Activated naive CD4-positive, alpha-beta T cell treated with anti-CD3 and anti-CD28 coated beads for 36 hours (primary cell): ENCODE measurements around the gene B4GALNT4. TPM values are rescaled to one million over a fixed set of nuclear protein-coding genes. Genes with fewer than 3 reads are reported as not detected.
"Not testable (repeated sequence)": the region's sequence is repeated elsewhere in the genome, so short reads cannot be mapped to it uniquely, and the experiment has no call there.

ENCODE experiments used
- CTCF ChIA-PET: fragments of 350-600 bp; sonication (Branson Sonifier 250); formaldehyde crosslinking; loops from one replicate; lab custom pipeline; 2021; ENCODE audit warnings: antibody characterized with exemption; lab: Charles Lee
- DNase-seq: peaks from one replicate; pipeline ENCODE4 v3.0.0-alpha.2; 2020
- H3K27ac Mint-ChIP-seq: one replicate; pipeline ENCODE4 v1.8.0; 2021; ENCODE audit warnings: mild to moderate bottlenecking, mixed read lengths
- H3K27me3 Mint-ChIP-seq: one replicate; pipeline ENCODE4 v1.8.0; 2021; ENCODE audit warnings: low read depth, mixed read lengths
- H3K36me3 Mint-ChIP-seq: one replicate; pipeline ENCODE4 v1.8.0; 2021; ENCODE audit warnings: low read depth, mixed read lengths
- H3K4me1 Mint-ChIP-seq: one replicate; pipeline ENCODE4 v1.8.0; 2021; ENCODE audit warnings: low read depth, mixed read lengths
- H3K4me3 Mint-ChIP-seq: one replicate; pipeline ENCODE4 v1.8.0; 2021; ENCODE audit warnings: mild to moderate bottlenecking, moderate library complexity, mixed read lengths
- H3K9me3 Mint-ChIP-seq: one replicate; pipeline ENCODE4 v1.8.0; 2021; ENCODE audit warnings: mixed read lengths
- intact Hi-C: fragments of 100-400 bp; cut with micrococcal nuclease; formaldehyde crosslinking; loops from one replicate; pipeline ENCODE4 v1.15.1; 2023
- total RNA-seq, 2 experiments: library from RNA; stranded (reverse); gene quantifications; one replicate each; pipeline ENCODE4 v1.2.3, GENCODE V29; 2021

Gene B4GALNT4
- total RNA-seq, 2 experiments from 2014 or later, result 4.1 to 5.2 TPM

GRCh38 chr11:330307-330693 is 39.0 kb upstream of the B4GALNT4 start:
- DNase-seq, result no peak
- CTCF ChIA-PET, result interaction anchor here (1.0 to 2.4 kb wide), 4 partner anchors 13 to 189 kb away, joined by 3 to 13 read pairs (median 6); no protein-coding TSS in a partner anchor
- Mint-ChIP-seq H3K27me3 (no peaks in the 10 kb centered on the region), H3K4me1 (peaks cover 59% of the 10 kb centered on the region), H3K27ac (peak overlapping the region; percentile 72), H3K9me3 (no peaks in the 10 kb centered on the region), H3K4me3 (no peak overlapping the region), H3K36me3 (no peaks in the 10 kb centered on the region)
- intact Hi-C loops, result no loop called here

GRCh38 chr11:330694-331357 is 38.5 kb upstream of the B4GALNT4 start:
- no peak overlapping the region for H3K27ac Mint-ChIP-seq
- no peak overlapping the region for H3K4me3 Mint-ChIP-seq
- CTCF ChIA-PET, result interaction anchor here (0.6 to 2.4 kb wide), 3 partner anchors 12 to 25 kb away, joined by 4 to 13 read pairs (median 4); no protein-coding TSS in a partner anchor
- no peaks in the 10 kb centered on the region for H3K27me3 Mint-ChIP-seq
- peak; percentile 56 for DNase-seq
- H3K36me3 Mint-ChIP-seq, result no peaks in the 10 kb centered on the region
- intact Hi-C loops, result no loop called here
- no peaks in the 10 kb centered on the region for H3K9me3 Mint-ChIP-seq
- H3K4me1 Mint-ChIP-seq, result peaks cover 60% of the 10 kb centered on the region

GRCh38 chr11:331358-332060 is 37.8 kb upstream of the B4GALNT4 start:
- DNase-seq, result no peak

GRCh38 chr11:332651-333480 is 36.4 kb upstream of the B4GALNT4 start:
- Mint-ChIP-seq H3K4me3 (no peak overlapping the region), H3K36me3 (no peaks in the 10 kb centered on the region), H3K27ac (no peak overlapping the region), H3K9me3 (no peaks in the 10 kb centered on the region), H3K27me3 (no peaks in the 10 kb centered on the region), H3K4me1 (peaks cover 53% of the 10 kb centered on the region)
- no peak for DNase-seq
- CTCF ChIA-PET, result interaction anchor here (0.6 kb wide), 1 partner anchor 22 kb away, joined by 3 read pairs; no protein-coding TSS in a partner anchor
- intact Hi-C loops, result no loop called here

More at GRCh38 chr11:331358-332060, 37.8 kb upstream of the B4GALNT4 start:
- intact Hi-C loops, result no loop called here
- no peaks in the 10 kb centered on the region for H3K9me3 Mint-ChIP-seq
- H3K36me3 Mint-ChIP-seq, result no peaks in the 10 kb centered on the region
- H3K27me3 Mint-ChIP-seq, result no peaks in the 10 kb centered on the region
- no peak overlapping the region for H3K27ac Mint-ChIP-seq
- H3K4me1 Mint-ChIP-seq, result peaks cover 60% of the 10 kb centered on the region
- no peak overlapping the region for H3K4me3 Mint-ChIP-seq
- CTCF ChIA-PET, result interaction anchor here (0.6 to 1.7 kb wide), 2 partner anchors 11 to 14 kb away, joined by 4 read pairs; no protein-coding TSS in a partner anchor

- H3K27me3 Mint-ChIP-seq, H3K9me3 Mint-ChIP-seq, intact Hi-C loops, DNase-seq, H3K27ac Mint-ChIP-seq, H3K36me3 Mint-ChIP-seq, H3K4me3 Mint-ChIP-seq: not testable (repeated sequence)
- CTCF ChIA-PET, result interaction anchor here (0.6 to 0.8 kb wide), 2 partner anchors 21 to 29 kb away, joined by 3 read pairs; no protein-coding TSS in a partner anchor
- H3K4me1 Mint-ChIP-seq, result peaks cover 50% of the 10 kb centered on the region
Observed at GRCh38 chr11:333616-334263, 35.6 kb upstream of the B4GALNT4 start.

GRCh38 chr11:334264-334994 is 34.9 kb upstream of the B4GALNT4 start:
- peaks cover 45% of the 10 kb centered on the region for H3K4me1 Mint-ChIP-seq
- H3K4me3 Mint-ChIP-seq, result no peak overlapping the region
- no peaks in the 10 kb centered on the region for H3K36me3 Mint-ChIP-seq

GRCh38 chr11:335779-336658 is 33.3 kb upstream of the B4GALNT4 start:
- DNase-seq, result no peak
- no peaks in the 10 kb centered on the region for H3K36me3 Mint-ChIP-seq
- intact Hi-C loops, result loop anchor here (2.0 kb wide), 1 partner anchor 19 kb away; no protein-coding TSS in a partner anchor
- peaks cover 38% of the 10 kb centered on the region for H3K4me1 Mint-ChIP-seq
- H3K9me3 Mint-ChIP-seq, result no peaks in the 10 kb centered on the region
- no peak overlapping the region for H3K4me3 Mint-ChIP-seq
- no peak overlapping the region for H3K27ac Mint-ChIP-seq
- CTCF ChIA-PET, result interaction anchor here (1.4 kb wide), 1 partner anchor 10 kb away, joined by 4 read pairs; no protein-coding TSS in a partner anchor
- no peaks in the 10 kb centered on the region for H3K27me3 Mint-ChIP-seq

More at GRCh38 chr11:334264-334994, 34.9 kb upstream of the B4GALNT4 start:
- no peaks in the 10 kb centered on the region for H3K27me3 Mint-ChIP-seq
- intact Hi-C loops, result no loop called here
- H3K27ac Mint-ChIP-seq, result no peak overlapping the region
- no peak for DNase-seq
- CTCF ChIA-PET, result interaction anchor here (0.8 kb wide), 1 partner anchor 30 kb away, joined by 3 read pairs; no protein-coding TSS in a partner anchor
- H3K9me3 Mint-ChIP-seq, result no peaks in the 10 kb centered on the region

- Mint-ChIP-seq H3K9me3 (no peaks in the 10 kb centered on the region), H3K4me1 (peaks cover 37% of the 10 kb centered on the region), H3K27me3 (no peaks in the 10 kb centered on the region), H3K27ac (no peak overlapping the region), H3K4me3 (no peak overlapping the region), H3K36me3 (no peaks in the 10 kb centered on the region)
- CTCF ChIA-PET, result interaction anchor here (1.4 kb wide), 1 partner anchor 11 kb away, joined by 4 read pairs; no protein-coding TSS in a partner anchor
- intact Hi-C loops, result loop anchor here (2.0 kb wide), 1 partner anchor 18 kb away; no protein-coding TSS in a partner anchor
- DNase-seq, result no peak
Observed at GRCh38 chr11:336659-337198, 32.6 kb upstream of the B4GALNT4 start.

- peaks cover 36% of the 10 kb centered on the region for H3K4me1 Mint-ChIP-seq
- H3K4me3 Mint-ChIP-seq, result no peak overlapping the region
- DNase-seq, result no peak
- H3K27ac Mint-ChIP-seq, result no peak overlapping the region
- no peaks in the 10 kb centered on the region for H3K9me3 Mint-ChIP-seq
- no peaks in the 10 kb centered on the region for H3K36me3 Mint-ChIP-seq
- no peaks in the 10 kb centered on the region for H3K27me3 Mint-ChIP-seq
- intact Hi-C loops, result loop anchor here (2.0 kb wide), 1 partner anchor 17 kb away; no protein-coding TSS in a partner anchor
- CTCF ChIA-PET, result no interaction called here
Observed at GRCh38 chr11:337711-338110, 31.6 kb upstream of the B4GALNT4 start.

GRCh38 chr11:339963-340362 is 29.3 kb upstream of the B4GALNT4 start:
- Mint-ChIP-seq H3K36me3 (no peaks in the 10 kb centered on the region), H3K4me3 (no peak overlapping the region), H3K27ac (no peak overlapping the region), H3K9me3 (no peaks in the 10 kb centered on the region), H3K27me3 (no peaks in the 10 kb centered on the region), H3K4me1 (peaks cover 35% of the 10 kb centered on the region)
- no peak for DNase-seq
- CTCF ChIA-PET, result interaction anchor here (0.9 to 1.8 kb wide), 6 partner anchors 13 to 34 kb away, joined by 4 to 6 read pairs (median 4); partner anchors contain the start of gene IFITM2
- intact Hi-C loops, result no loop called here
